ENCODE data around the gene TH.

DNA sequence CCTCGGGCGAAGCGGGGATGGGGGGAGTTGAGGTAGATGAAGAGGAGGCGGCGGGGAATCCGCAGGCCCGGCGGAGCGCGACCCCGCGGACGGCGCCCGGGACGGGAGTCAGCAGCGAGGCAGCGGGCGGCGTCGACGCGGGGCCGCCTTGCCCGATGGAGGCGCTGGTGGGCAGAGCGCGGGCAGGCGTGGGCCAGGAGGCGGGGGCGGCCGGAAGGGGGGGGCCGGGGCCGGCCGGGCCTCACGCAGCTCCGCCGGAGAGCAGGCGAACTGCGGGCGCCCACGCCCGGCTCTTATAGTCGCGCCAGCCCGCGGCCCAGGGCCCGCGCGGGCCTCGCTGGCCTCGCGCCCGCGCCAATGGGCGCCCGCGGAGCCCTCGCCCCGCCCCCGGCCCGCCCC, 32.5 kb downstream of the TH start, which contains the start of gene IGF2:
- TF ChIP-seq, protein P1, sequence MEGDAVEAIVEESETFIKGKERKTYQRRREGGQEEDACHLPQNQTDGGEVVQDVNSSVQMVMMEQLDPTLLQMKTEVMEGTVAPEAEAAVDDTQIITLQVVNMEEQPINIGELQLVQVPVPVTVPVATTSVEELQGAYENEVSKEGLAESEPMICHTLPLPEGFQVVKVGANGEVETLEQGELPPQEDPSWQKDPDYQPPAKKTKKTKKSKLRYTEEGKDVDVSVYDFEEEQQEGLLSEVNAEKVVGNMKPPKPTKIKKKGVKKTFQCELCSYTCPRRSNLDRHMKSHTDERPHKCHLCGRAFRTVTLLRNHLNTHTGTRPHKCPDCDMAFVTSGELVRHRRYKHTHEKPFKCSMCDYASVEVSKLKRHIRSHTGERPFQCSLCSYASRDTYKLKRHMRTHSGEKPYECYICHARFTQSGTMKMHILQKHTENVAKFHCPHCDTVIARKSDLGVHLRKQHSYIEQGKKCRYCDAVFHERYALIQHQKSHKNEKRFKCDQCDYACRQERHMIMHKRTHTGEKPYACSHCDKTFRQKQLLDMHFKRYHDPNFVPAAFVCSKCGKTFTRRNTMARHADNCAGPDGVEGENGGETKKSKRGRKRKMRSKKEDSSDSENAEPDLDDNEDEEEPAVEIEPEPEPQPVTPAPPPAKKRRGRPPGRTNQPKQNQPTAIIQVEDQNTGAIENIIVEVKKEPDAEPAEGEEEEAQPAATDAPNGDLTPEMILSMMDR (IDR thresholded peaks at IDR 0.05): no peak
- no peak for TF ChIP-seq POLR2AphosphoS5 (IDR thresholded peaks at IDR 0.05)

Measured in suprapubic skin (tissue), 3 donors.